NB4 (cell line): ENCODE measurements around the gene EPS8L2.

Experiments used
- DNase-seq: peaks from one replicate; pipeline ENCODE4 v3.0.0; 2010; ENCODE audit warnings: low read depth
- H3K4me3 ChIP-seq: one replicate; pipeline ENCODE4 v1.5.1; 2011; ENCODE audit warnings: mild to moderate bottlenecking, low read depth, low read length, moderate library complexity
- MYC ChIP-seq: IDR thresholded peaks from 2 replicates; pipeline ENCODE4 v1.6.1; 2011; ENCODE audit warnings: low read depth, low read length
- POLR2A ChIP-seq: IDR thresholded peaks from 2 replicates; pipeline ENCODE4 v1.6.1; 2011; ENCODE audit warnings: mild to moderate bottlenecking; ENCODE audit not compliant: insufficient read length; ENCODE audit errors: extremely low read depth
- TF ChIP-seq, protein P1 (sequence below): IDR thresholded peaks from one replicate; pipeline ENCODE4 v1.5.1; 2012; ENCODE audit warnings: low read depth, low read length
- TF ChIP-seq, protein P2 (sequence below): IDR thresholded peaks from 2 replicates; pipeline ENCODE4 v1.6.1; 2011; ENCODE audit warnings: low read depth, low read length

EPS8L2 gene

DNA sequence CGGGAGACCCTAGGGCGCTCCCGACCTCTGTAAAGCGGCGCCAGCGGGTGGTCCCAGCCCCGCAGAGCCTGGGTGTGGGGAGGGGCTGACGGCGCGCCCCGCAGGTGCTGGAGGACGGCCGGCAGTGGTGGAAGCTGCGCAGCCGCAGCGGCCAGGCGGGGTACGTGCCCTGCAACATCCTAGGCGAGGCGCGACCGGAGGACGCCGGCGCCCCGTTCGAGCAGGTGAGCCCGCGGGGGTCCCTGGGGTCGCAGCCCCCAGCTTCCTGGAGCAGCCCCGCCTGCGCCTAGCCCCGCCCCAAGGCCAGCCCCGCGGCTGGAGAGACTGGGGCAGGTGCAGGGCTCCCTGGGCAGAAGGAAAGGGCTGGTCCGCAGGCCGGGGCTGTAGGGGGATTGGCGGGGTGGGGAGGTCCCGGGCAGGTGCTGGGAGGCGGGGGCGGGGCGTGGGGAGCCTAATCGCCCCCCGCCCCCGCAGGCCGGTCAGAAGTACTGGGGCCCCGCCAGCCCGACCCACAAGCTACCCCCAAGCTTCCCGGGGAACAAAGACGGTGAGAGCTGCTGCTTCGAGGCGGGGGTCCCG, 19.7 kb downstream of the EPS8L2 start:
- DNase-seq = no peak
- no peak overlapping the region for H3K4me3 ChIP-seq
- TF ChIP-seq MYC (no peak), POLR2A (no peak)
- TF ChIP-seq, protein P1, sequence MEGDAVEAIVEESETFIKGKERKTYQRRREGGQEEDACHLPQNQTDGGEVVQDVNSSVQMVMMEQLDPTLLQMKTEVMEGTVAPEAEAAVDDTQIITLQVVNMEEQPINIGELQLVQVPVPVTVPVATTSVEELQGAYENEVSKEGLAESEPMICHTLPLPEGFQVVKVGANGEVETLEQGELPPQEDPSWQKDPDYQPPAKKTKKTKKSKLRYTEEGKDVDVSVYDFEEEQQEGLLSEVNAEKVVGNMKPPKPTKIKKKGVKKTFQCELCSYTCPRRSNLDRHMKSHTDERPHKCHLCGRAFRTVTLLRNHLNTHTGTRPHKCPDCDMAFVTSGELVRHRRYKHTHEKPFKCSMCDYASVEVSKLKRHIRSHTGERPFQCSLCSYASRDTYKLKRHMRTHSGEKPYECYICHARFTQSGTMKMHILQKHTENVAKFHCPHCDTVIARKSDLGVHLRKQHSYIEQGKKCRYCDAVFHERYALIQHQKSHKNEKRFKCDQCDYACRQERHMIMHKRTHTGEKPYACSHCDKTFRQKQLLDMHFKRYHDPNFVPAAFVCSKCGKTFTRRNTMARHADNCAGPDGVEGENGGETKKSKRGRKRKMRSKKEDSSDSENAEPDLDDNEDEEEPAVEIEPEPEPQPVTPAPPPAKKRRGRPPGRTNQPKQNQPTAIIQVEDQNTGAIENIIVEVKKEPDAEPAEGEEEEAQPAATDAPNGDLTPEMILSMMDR = no peak
- TF ChIP-seq, protein P2, sequence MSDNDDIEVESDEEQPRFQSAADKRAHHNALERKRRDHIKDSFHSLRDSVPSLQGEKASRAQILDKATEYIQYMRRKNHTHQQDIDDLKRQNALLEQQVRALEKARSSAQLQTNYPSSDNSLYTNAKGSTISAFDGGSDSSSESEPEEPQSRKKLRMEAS = no peak

DNA sequence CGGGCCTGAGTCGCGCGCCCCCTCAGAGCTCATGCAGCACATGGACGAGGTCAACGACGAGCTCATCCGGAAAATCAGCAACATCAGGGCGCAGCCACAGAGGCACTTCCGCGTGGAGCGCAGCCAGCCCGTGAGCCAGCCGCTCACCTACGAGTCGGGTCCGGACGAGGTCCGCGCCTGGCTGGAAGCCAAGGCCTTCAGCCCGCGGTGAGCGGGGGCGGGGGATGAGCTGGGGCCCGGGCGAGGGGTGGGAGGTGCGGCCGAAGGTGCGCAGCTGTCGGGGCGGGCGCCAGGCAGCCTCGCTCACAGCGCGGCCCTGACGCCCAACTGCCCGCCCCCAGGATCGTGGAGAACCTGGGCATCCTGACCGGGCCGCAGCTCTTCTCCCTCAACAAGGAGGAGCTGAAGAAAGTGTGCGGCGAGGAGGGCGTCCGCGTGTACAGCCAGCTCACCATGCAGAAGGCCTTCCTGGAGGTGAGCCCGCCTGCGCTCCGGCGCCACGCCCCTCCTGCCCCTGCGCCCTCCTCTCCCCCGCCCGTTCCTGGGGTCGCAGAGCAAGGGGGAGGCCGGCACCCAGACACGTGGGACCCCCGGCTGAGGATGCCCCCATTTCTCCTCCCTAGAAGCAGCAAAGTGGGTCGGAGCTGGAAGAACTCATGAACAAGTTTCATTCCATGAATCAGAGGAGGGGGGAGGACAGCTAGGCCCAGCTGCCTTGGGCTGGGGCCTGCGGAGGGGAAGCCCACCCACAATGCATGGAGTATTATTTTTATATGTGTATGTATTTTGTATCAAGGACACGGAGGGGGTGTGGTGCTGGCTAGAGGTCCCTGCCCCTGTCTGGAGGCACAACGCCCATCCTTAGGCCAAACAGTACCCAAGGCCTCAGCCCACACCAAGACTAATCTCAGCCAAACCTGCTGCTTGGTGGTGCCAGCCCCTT, 20.5 kb downstream of the EPS8L2 start:
- no peak for DNase-seq
- TF ChIP-seq MYC = no peak
- TF ChIP-seq, protein P1 = no peak
- TF ChIP-seq, protein P2 = no peak
- TF ChIP-seq POLR2A = no peak
- no peak overlapping the region for H3K4me3 ChIP-seq

DNA sequence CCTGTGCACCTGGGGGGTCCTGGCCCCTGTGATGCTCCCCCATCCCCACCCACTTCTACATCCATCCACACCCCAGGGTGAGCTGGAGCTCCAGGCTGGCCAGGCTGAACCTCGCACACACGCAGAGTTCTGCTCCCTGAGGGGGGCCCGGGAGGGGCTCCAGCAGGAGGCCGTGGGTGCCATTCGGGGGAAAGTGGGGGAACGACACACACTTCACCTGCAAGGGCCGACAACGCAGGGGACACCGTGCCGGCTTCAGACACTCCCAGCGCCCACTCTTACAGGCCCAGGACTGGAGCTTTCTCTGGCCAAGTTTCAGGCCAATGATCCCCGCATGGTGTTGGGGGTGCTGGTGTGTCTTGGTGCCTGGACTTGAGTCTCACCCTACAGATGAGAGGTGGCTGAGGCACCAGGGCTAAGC, 21.3 kb downstream of the EPS8L2 start:
- no peak for DNase-seq
- H3K4me3 ChIP-seq = no peak overlapping the region
- TF ChIP-seq MYC (no peak), POLR2A (no peak)
- TF ChIP-seq, protein P1 = no peak
- TF ChIP-seq, protein P2 = no peak

DNA sequence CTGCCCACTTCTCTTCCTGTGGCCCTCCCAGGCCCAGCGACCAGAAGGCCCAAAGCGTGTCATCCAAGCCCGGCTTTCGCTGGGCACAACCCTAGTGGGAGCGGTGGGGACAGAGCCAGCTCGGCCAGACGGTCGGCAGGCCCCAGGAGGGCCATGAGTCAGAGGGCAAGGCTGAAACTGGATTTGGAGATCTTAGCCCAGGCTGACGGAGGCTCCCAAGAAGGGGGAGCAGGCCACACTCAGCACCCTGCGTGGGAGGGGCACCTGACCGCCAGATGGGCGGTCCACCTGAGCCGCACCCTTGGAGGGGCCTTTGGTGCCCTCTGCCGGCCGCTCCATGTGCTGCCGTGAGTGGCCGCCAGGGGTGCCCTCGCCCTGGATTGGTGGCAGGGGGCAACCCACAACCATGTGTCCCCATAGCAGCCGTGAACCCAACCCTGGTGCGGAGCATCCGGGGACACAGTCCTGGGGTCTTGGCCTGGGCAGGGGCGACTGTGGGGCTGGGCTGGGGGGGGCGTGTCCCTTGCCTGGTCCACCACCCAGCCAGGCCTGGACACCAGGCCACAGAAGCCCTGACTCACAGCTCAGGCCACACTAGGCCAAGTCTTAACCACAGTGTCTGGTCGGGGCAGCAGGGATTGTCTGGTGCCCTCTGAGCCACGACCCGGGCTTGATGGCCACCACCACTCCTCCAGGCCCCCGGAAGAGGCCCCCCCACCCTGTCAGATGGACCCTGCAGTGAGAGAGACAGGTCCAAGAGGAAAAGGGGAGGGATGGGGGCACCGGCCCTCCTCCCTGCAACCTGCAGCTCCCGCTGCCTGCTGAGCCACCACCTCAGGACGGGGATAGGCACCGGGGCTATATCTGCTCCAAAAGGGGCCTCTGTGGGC, 22.1 kb downstream of the EPS8L2 start:
- TF ChIP-seq, protein P2 = peak; percentile 86
- TF ChIP-seq, protein P1 = peak; percentile 96
- TF ChIP-seq MYC (peak; percentile 77), POLR2A (no peak)
- peak; percentile 80 for DNase-seq
- H3K4me3 ChIP-seq = no peak overlapping the region

DNA sequence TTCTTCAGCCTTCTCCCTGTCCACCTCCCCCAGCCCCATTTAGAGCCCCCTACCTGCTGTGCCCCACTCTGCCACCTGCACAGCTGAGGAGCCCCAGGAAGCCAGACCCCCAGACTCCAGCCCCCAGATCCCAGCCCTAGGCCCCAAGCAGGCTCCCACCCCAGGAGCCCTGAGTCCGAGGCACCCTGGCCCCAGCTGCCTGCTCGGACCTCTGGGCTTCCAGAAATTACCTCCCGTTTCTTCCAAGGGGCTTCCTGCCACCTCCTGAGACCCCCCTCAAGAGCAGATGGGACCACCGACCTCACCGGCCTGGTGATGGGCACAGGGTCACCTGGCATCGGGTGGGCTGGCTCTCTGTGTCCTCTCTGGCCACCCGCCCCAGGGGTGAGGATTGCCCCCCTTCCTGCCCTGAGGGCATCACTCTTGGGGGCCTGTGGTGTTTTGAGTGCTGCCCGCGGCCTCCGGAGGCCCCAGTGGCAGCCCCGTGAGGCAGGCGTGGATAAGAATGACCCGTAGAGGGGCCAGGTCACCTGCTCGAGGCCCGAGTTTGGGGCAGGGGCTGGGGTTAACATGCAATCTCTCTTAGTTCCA, 23.0 kb downstream of the EPS8L2 start:
- no peak for DNase-seq
- no peak overlapping the region for H3K4me3 ChIP-seq
- TF ChIP-seq POLR2A (no peak), MYC (no peak)
- TF ChIP-seq, protein P2 = no peak
